HepG2 (cell line): Measurements from ENCODE around the gene DNAJC15. TPM values are rescaled to one million over a fixed set of nuclear protein-coding genes. Genes with fewer than 3 reads are reported as not detected.

Experiments used
- CREM ChIP-seq, 2 experiments: sonication (generic) in 1 of 2; formaldehyde crosslinking in 1 of 2; IDR thresholded peaks; 2 replicates each; pipeline versions ENCODE4 v1.4.0 to v1.6.1; 2016 to 2020; ENCODE audit warnings: antibody characterized with exemption in 1 of 2, mild to moderate bottlenecking in 1 of 2, missing genetic modification reagents in 1 of 2
- GMEB2 ChIP-seq: IDR thresholded peaks from 2 replicates; pipeline ENCODE4 v1.6.1; 2016; ENCODE audit warnings: missing biosample characterization, missing genetic modification reagents, low read depth
- HOXD1 ChIP-seq: sonication (generic); formaldehyde crosslinking; IDR thresholded peaks from 2 replicates; pipeline ENCODE4 v1.5.0; 2020; ENCODE audit warnings: missing genetic modification reagents
- ISX ChIP-seq: sonication (generic); formaldehyde crosslinking; conservative IDR thresholded peaks from 2 replicates; pipeline ENCODE4 v1.5.0; 2020; ENCODE audit warnings: missing genetic modification reagents
- ZNF318 ChIP-seq: sonication (generic); formaldehyde crosslinking; IDR thresholded peaks from 2 replicates; pipeline ENCODE4 v1.4.0; 2020; ENCODE audit warnings: mild to moderate bottlenecking, missing genetic modification reagents
- polyA plus RNA-seq, 8 experiments: library from polyadenylated mRNA; depleted of rRNA in 3 of 8; stranded (reverse) in 7 of 8; unstranded in 1 of 8; fragments of >200 nt; fragmentation: Illumina TruSeq in 4 of 8; extraction: Trizol in 4 of 8; gene quantifications; 2 replicates each; pipeline versions ENCODE4 v1.2.1 to v1.2.3, GENCODE V29; 2011 to 2016; ENCODE audit warnings: low read depth in 4 of 8, missing spikeins in 1 of 8, mixed read lengths in 1 of 8; ENCODE audit not compliant: insufficient read depth in 1 of 8
- total RNA-seq, 5 experiments: library from RNA; depleted of rRNA; stranded (reverse); fragments of >200 nt; fragmentation: Illumina TruSeq; extraction: Trizol; gene quantifications; 2 replicates each; pipeline ENCODE4 v1.2.3, GENCODE V29; 2016; ENCODE audit warnings: low read depth in 1 of 5

DNAJC15 gene
- total and polyA plus RNA-seq, 2 of the 13 experiments (the other 11 are each of a cell fraction or from before 2014, with no cell fraction given) = 23.0 to 31.9 TPM

GRCh38 chr13:43071824-43072223 is 48.4 kb downstream of the DNAJC15 start (continued):
- TF ChIP-seq ZNF318 (CRISPR knock-in tag) (no peak), ISX (CRISPR knock-in tag) (no peak), GMEB2 (no peak), CREM (IDR thresholded peaks at IDR 0.05) (no peak), CREM (CRISPR knock-in tag; IDR thresholded peaks at IDR 0.05) (no peak), HOXD1 (CRISPR knock-in tag) (no peak)
